Endometrial microvascular endothelial cells (primary cell): ENCODE measurements around the gene ANKLE1. TPM values are rescaled to one million over a fixed set of nuclear protein-coding genes. Genes with fewer than 3 reads are reported as not detected.
"Not testable (repeated sequence)": the region's sequence is repeated elsewhere in the genome, so short reads cannot be mapped to it uniquely, and the experiment has no call there.

Experiments used
- in situ Hi-C: cut with HindIII; loops from 2 replicates; pipeline ENCODE4 v1.10.0; 2017; ENCODE audit warnings: low sequenced_read_pairs, low pct_unique_long_range_greater_than_20kb; ENCODE audit errors: inconsistent ontology term
- total RNA-seq: library from RNA; depleted of rRNA; stranded (reverse); fragments of >200 nt; gene quantifications from one replicate; pipeline ENCODE4 v1.2.3, GENCODE V29; 2015; ENCODE audit errors: inconsistent ontology term

The ANKLE1 gene
- total RNA-seq, 1 donor from 2014 or later = 1.0 TPM

GRCh38 chr19:17246681-17247425 is 34.8 kb upstream of the ANKLE1 start:
- in situ Hi-C loops = no loop called here

GRCh38 chr19:17248011-17248776 is 33.5 kb upstream of the ANKLE1 start:
- in situ Hi-C loops = no loop called here

- in situ Hi-C loops = no loop called here
Measured at GRCh38 chr19:17249887-17250548, 31.7 kb upstream of the ANKLE1 start.

- in situ Hi-C loops = no loop called here
Measured at GRCh38 chr19:17254636-17255035, 27.1 kb upstream of the ANKLE1 start.

GRCh38 chr19:17255150-17255621 is 26.5 kb upstream of the ANKLE1 start:
- in situ Hi-C loops = no loop called here

- in situ Hi-C loops = no loop called here
Measured at GRCh38 chr19:17256130-17256529, 25.6 kb upstream of the ANKLE1 start.

- in situ Hi-C loops = no loop called here
Measured at GRCh38 chr19:17259118-17259780, 22.5 kb upstream of the ANKLE1 start.

- in situ Hi-C loops = no loop called here
Measured at GRCh38 chr19:17259934-17260333, 21.8 kb upstream of the ANKLE1 start.

GRCh38 chr19:17260842-17261325 is 20.8 kb upstream of the ANKLE1 start:
- in situ Hi-C loops = no loop called here

GRCh38 chr19:17262557-17262956 is 19.1 kb upstream of the ANKLE1 start:
- in situ Hi-C loops = no loop called here

- in situ Hi-C loops = no loop called here
Measured at GRCh38 chr19:17263712-17264640, 17.7 kb upstream of the ANKLE1 start.

GRCh38 chr19:17264641-17264979 is 17.1 kb upstream of the ANKLE1 start, which contains the start of gene USHBP1:
Gene USHBP1 (minus strand): TSS chr19:17264745. CDS start chr19:17264299, 446 bp downstream.
- in situ Hi-C loops = no loop called here

GRCh38 chr19:17266026-17266425 is 15.7 kb upstream of the ANKLE1 start:
- in situ Hi-C loops = no loop called here

- in situ Hi-C loops = no loop called here
Measured at GRCh38 chr19:17266589-17266974, 15.1 kb upstream of the ANKLE1 start.

GRCh38 chr19:17266975-17267788 is 14.5 kb upstream of the ANKLE1 start, which contains the start of gene BABAM1:
Gene BABAM1 (plus strand): TSS chr19:17267443. CDS start chr19:17268807, 1,364 bp downstream.
- in situ Hi-C loops = no loop called here

GRCh38 chr19:17268754-17269153 is 12.9 kb upstream of the ANKLE1 start:
- in situ Hi-C loops = no loop called here

GRCh38 chr19:17274892-17275291 is 6.8 kb upstream of the ANKLE1 start:
- in situ Hi-C loops = not testable (repeated sequence)
